ENCODE measurements around the gene ATXN7L1. TPM values are rescaled to one million over a fixed set of nuclear protein-coding genes. Genes with fewer than 3 reads are reported as not detected.

ATXN7L1 gene
- total RNA-seq, 2 donors from 2014 or later = 1.7 to 3.2 TPM

GRCh38 chr7:105907129-105907846 is 30.9 kb upstream of the ATXN7L1 start:
- H3K27ac ChIP-seq = no peak overlapping the region
- H3K4me3 ChIP-seq = no peak overlapping the region
- H3K36me3 ChIP-seq = no peaks in the 10 kb centered on the region
- H3K9me3 ChIP-seq = peaks cover 0 to 7% of the 10 kb centered on the region in 2 donors
- H3K4me1 ChIP-seq = no peaks in the 10 kb centered on the region
- H3K27me3 ChIP-seq = no peaks in the 10 kb centered on the region
- no peak for TF ChIP-seq CTCF (IDR thresholded peaks at IDR 0.05)
- no peak for DNase-seq (ENCODE audit: low spot score)

- peaks cover 0 to 7% of the 10 kb centered on the region in 2 donors for H3K9me3 ChIP-seq
- no peaks in the 10 kb centered on the region for H3K36me3 ChIP-seq
- no peak overlapping the region for H3K4me3 ChIP-seq
- no peak for DNase-seq (ENCODE audit: low spot score)
- H3K27ac ChIP-seq = no peak overlapping the region
- H3K4me1 ChIP-seq = no peaks in the 10 kb centered on the region
- H3K27me3 ChIP-seq = no peaks in the 10 kb centered on the region
- TF ChIP-seq CTCF (IDR thresholded peaks at IDR 0.05) = no peak
These were observed 30.3 kb upstream of the ATXN7L1 start for GRCh38 chr7:105906695-105907094.

- H3K4me1 ChIP-seq = no peaks in the 10 kb centered on the region
- H3K4me3 ChIP-seq = no peak overlapping the region
- H3K27me3 ChIP-seq = no peaks in the 10 kb centered on the region
- peaks cover 0 to 4% of the 10 kb centered on the region in 2 donors for H3K9me3 ChIP-seq
- no peak for TF ChIP-seq CTCF (IDR thresholded peaks at IDR 0.05)
- H3K27ac ChIP-seq = no peak overlapping the region
- H3K36me3 ChIP-seq = no peaks in the 10 kb centered on the region
- DNase-seq (ENCODE audit: low spot score) = no peak
These were observed 29.6 kb upstream of the ATXN7L1 start for GRCh38 chr7:105905910-105906568.

- TF ChIP-seq CTCF (IDR thresholded peaks at IDR 0.05) = no peak
- no peaks in the 10 kb centered on the region for H3K27me3 ChIP-seq
These were observed 29.0 kb upstream of the ATXN7L1 start for GRCh38 chr7:105905209-105905909.

GRCh38 chr7:105904064-105904463 is 27.7 kb upstream of the ATXN7L1 start:
- Histone ChIP-seq H3K9me3 (no peaks in the 10 kb centered on the region), H3K27ac (no peak overlapping the region), H3K27me3 (no peaks in the 10 kb centered on the region), H3K36me3 (no peaks in the 10 kb centered on the region), H3K4me3 (no peak overlapping the region), H3K4me1 (no peaks in the 10 kb centered on the region)
- DNase-seq (ENCODE audit: low spot score) = no peak
- no peak for TF ChIP-seq CTCF (IDR thresholded peaks at IDR 0.05)

More at GRCh38 chr7:105905209-105905909, 29.0 kb upstream of the ATXN7L1 start:
- Histone ChIP-seq H3K9me3 (no peaks in the 10 kb centered on the region), H3K27ac (no peak overlapping the region), H3K4me3 (no peak overlapping the region), H3K4me1 (no peaks in the 10 kb centered on the region), H3K36me3 (no peaks in the 10 kb centered on the region)
- DNase-seq (ENCODE audit: low spot score) = no peak

Measured in right atrium auricular region (tissue), 2 donors.